Panc1 (cell line): ENCODE data around the gene NOS1AP. TPM values are rescaled to one million over a fixed set of nuclear protein-coding genes. Genes with fewer than 3 reads are reported as not detected.

Source experiments
- ATAC-seq: fragments of 200-7000 bp; cut with Tn5 transposase; 2 replicates; pipeline ENCODE4 v1.9.1; 2020; ENCODE audit warnings: mild to moderate bottlenecking, moderate library complexity
- BruUV-seq: library from RNA; stranded (reverse); fragments of 400-500 nt; replicated peaks from 2 replicates; lab custom pipeline; 2021; lab: Mats Ljungman, UMichigan
- CTCF ChIA-PET: fragments of 300-600 bp; sonication (Branson Sonifier 250); formaldehyde crosslinking; loops from one replicate; lab custom pipeline; 2022; ENCODE audit warnings: antibody characterized with exemption; lab: Charles Lee
- POLR2A ChIA-PET: fragments of 300-600 bp; sonication (Branson Sonifier 250); formaldehyde crosslinking; loops from one replicate; lab custom pipeline; 2022; ENCODE audit warnings: antibody characterized with exemption; lab: Charles Lee
- DNase-seq: peaks from one replicate; pipeline ENCODE4 v3.0.0-alpha.2; 2010; ENCODE audit warnings: low read depth, low spot score
- H3K27ac ChIP-seq: 2 replicates; pipeline ENCODE4 v1.5.1; 2011; ENCODE audit warnings: mild to moderate bottlenecking, low read length, inconsistent platforms
- H3K27me3 ChIP-seq: fragments of 200-500 bp; sonication (Bioruptor generic); 2 replicates; pipeline ENCODE4 v1.6.0; 2014; ENCODE audit warnings: low read length, inconsistent platforms; ENCODE audit not compliant: control insufficient read depth, insufficient read depth
- H3K36me3 ChIP-seq: fragments of 200-500 bp; sonication (Bioruptor generic); 2 replicates; pipeline ENCODE4 v1.5.1; 2014; ENCODE audit warnings: inconsistent platforms, mild to moderate bottlenecking, low read length, moderate library complexity; ENCODE audit not compliant: control insufficient read depth, insufficient read depth
- H3K4me1 ChIP-seq: 2 replicates; pipeline ENCODE4 v1.5.1; 2011; ENCODE audit warnings: inconsistent platforms, mild to moderate bottlenecking, low read length, moderate library complexity; ENCODE audit not compliant: control insufficient read depth, insufficient read depth
- H3K4me3 ChIP-seq, 2 experiments: 2 replicates each; pipeline ENCODE4 v1.5.1; 2011 to 2012; ENCODE audit warnings: low read depth in 2 of 2, low read length in 2 of 2, mild to moderate bottlenecking in 2 of 2, inconsistent platforms in 1 of 2, moderate library complexity in 1 of 2
- H3K9me3 ChIP-seq: fragments of 200-500 bp; sonication (Bioruptor generic); 2 replicates; pipeline ENCODE4 v1.5.1; 2014; ENCODE audit warnings: low read depth, mild to moderate bottlenecking, inconsistent platforms, low read length, moderate library complexity; ENCODE audit not compliant: control insufficient read depth, insufficient read depth
- POLR2AphosphoS5 ChIP-seq: IDR thresholded peaks from 2 replicates; pipeline ENCODE4 v1.6.1; 2012; ENCODE audit warnings: mild to moderate bottlenecking, low read depth, low read length, moderate library complexity
- REST ChIP-seq, 2 experiments: IDR thresholded peaks; 2 replicates each; pipeline ENCODE4 v1.6.1; 2011 to 2012; ENCODE audit warnings: low read depth in 2 of 2, control low read depth in 1 of 2, low read length in 1 of 2, mild to moderate bottlenecking in 1 of 2, moderate library complexity in 1 of 2; ENCODE audit not compliant: insufficient read depth in 1 of 2
- SIN3A ChIP-seq: IDR thresholded peaks from 2 replicates; pipeline ENCODE4 v1.6.1; 2012; ENCODE audit warnings: low read depth, mild to moderate bottlenecking, low read length, moderate library complexity, borderline replicate concordance; ENCODE audit not compliant: insufficient read depth
- TCF7L2 ChIP-seq: IDR thresholded peaks from 2 replicates; pipeline ENCODE4 v1.6.1; 2011; ENCODE audit warnings: mild to moderate bottlenecking, low read depth, low read length, inconsistent platforms
- in situ Hi-C: cut with HindIII; loops from 2 replicates; pipeline ENCODE4 v1.10.0; 2016; ENCODE audit warnings: low sequenced_read_pairs, low pct_unique_long_range_greater_than_20kb
- intact Hi-C: fragments of 100-400 bp; cut with micrococcal nuclease; formaldehyde crosslinking; loops from one replicate; pipeline ENCODE4 v1.10.0; 2022; ENCODE audit not compliant: unreplicated experiment
- total RNA-seq: library from RNA; stranded (reverse); gene quantifications from one replicate; pipeline ENCODE4 v1.2.1, GENCODE V29; 2021; ENCODE audit not compliant: unreplicated experiment
- TF ChIP-seq, protein P1 (sequence below): fragments of 450-650 bp; IDR thresholded peaks from 2 replicates; pipeline ENCODE4 v1.5.1; 2017; ENCODE audit warnings: mild to moderate bottlenecking

NOS1AP gene
- total RNA-seq, 1 experiment from 2014 or later: 27.9 TPM

DNA sequence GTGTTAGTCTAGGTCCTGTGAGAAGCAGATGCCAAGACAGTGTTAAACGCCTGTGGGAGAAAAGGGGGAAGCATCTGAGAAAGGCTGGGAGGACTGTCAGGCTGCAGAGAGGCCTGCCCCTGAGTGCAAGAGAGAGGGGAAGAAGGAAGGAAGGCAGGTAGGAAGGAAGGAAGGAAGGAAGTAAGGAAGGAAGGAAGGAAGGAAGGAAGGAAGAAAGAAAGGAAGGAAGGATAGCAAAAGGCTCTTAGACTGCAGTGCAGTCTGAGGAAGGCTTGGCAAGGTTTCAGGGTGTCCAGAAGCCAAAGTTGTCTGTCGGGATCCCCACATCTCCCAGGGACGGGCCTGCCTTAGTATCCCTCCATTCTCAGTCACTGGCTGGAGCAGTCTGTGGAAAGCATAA is 224.5 kb downstream of the NOS1AP start:
- intact Hi-C loops (no loop called here), in situ Hi-C loops (no loop called here)
- Histone ChIP-seq H3K9me3 (no peaks in the 10 kb centered on the region), H3K36me3 (no peaks in the 10 kb centered on the region), H3K27me3 (no peaks in the 10 kb centered on the region), H3K4me1 (peaks cover 4% of the 10 kb centered on the region; the same call in 1 of the 2 replicates), H3K4me3 (no peak overlapping the region), H3K27ac (no peak overlapping the region)
- TF ChIP-seq POLR2AphosphoS5: no peak
- no peak for TF ChIP-seq REST (IDR thresholded peaks at IDR 0.05; ENCODE audit: insufficient read depth in 1 of 2, low read depth in 2 of 2, low read length in 1 of 2)
- TF ChIP-seq, protein P1, sequence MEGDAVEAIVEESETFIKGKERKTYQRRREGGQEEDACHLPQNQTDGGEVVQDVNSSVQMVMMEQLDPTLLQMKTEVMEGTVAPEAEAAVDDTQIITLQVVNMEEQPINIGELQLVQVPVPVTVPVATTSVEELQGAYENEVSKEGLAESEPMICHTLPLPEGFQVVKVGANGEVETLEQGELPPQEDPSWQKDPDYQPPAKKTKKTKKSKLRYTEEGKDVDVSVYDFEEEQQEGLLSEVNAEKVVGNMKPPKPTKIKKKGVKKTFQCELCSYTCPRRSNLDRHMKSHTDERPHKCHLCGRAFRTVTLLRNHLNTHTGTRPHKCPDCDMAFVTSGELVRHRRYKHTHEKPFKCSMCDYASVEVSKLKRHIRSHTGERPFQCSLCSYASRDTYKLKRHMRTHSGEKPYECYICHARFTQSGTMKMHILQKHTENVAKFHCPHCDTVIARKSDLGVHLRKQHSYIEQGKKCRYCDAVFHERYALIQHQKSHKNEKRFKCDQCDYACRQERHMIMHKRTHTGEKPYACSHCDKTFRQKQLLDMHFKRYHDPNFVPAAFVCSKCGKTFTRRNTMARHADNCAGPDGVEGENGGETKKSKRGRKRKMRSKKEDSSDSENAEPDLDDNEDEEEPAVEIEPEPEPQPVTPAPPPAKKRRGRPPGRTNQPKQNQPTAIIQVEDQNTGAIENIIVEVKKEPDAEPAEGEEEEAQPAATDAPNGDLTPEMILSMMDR: no peak
- TF ChIP-seq SIN3A: no peak
- TF ChIP-seq TCF7L2: no peak
- POLR2A ChIA-PET: no interaction called here
- no peak for DNase-seq
- CTCF ChIA-PET: no interaction called here
- ATAC-seq: no peak
- no TSS peak for BruUV-seq

GRCh38 chr1:162297208-162297607 is 227.7 kb downstream of the NOS1AP start:
- TF ChIP-seq REST (IDR thresholded peaks at IDR 0.05; ENCODE audit: insufficient read depth in 1 of 2, low read depth in 2 of 2, low read length in 1 of 2) (no peak), SIN3A (no peak), POLR2AphosphoS5 (no peak), TCF7L2 (no peak)
- TF ChIP-seq, protein P1: no peak
- ChIA-PET CTCF (no interaction called here), POLR2A (no interaction called here)
- ATAC-seq: no peak; the same call in 1 of the 2 replicates
- DNase-seq: no peak
- Histone ChIP-seq H3K4me3 (no peak overlapping the region), H3K36me3 (no peaks in the 10 kb centered on the region), H3K27ac (no peak overlapping the region), H3K27me3 (no peaks in the 10 kb centered on the region), H3K9me3 (no peaks in the 10 kb centered on the region), H3K4me1 (no peaks in the 10 kb centered on the region)
- BruUV-seq: no TSS peak
- in situ Hi-C loops (no loop called here), intact Hi-C loops (no loop called here)
